ENCODE results near the gene ADORA3. TPM values are rescaled to one million over a fixed set of nuclear protein-coding genes. Genes with fewer than 3 reads are reported as not detected.

ADORA3 gene
- total and polyA plus RNA-seq, 12 donors = 0.17 to 4.7 (median 1.9) TPM; not detected in 2

DNA sequence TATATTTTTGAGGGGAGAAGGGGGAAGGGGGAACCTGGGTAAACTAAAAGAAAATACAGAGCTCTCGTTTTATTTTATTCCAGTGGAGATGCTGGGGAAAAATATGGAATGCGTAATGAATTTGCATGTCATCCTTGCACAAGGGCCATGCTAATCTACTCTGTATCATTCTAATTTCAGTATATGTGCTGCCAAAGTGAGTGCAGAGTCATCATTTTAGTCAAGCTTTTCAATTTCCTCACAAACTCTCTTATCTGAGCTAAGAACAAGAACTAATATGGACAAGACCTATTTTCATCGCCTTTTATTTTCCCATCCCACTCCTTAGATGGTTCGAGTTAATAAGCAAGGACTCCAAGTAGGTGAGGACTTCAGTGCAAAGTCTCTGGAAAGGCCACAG lies 13.2 kb downstream of the ADORA3 start:
- 89 to 92% methylated on average over 4 of the region's 4 CpGs for WGBS, 2 donors
- TF ChIP-seq, protein P1, sequence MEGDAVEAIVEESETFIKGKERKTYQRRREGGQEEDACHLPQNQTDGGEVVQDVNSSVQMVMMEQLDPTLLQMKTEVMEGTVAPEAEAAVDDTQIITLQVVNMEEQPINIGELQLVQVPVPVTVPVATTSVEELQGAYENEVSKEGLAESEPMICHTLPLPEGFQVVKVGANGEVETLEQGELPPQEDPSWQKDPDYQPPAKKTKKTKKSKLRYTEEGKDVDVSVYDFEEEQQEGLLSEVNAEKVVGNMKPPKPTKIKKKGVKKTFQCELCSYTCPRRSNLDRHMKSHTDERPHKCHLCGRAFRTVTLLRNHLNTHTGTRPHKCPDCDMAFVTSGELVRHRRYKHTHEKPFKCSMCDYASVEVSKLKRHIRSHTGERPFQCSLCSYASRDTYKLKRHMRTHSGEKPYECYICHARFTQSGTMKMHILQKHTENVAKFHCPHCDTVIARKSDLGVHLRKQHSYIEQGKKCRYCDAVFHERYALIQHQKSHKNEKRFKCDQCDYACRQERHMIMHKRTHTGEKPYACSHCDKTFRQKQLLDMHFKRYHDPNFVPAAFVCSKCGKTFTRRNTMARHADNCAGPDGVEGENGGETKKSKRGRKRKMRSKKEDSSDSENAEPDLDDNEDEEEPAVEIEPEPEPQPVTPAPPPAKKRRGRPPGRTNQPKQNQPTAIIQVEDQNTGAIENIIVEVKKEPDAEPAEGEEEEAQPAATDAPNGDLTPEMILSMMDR (IDR thresholded peaks at IDR 0.05) = no peak
- H3K27me3 ChIP-seq = peaks cover 0 to 7% (median 0%) of the 10 kb centered on the region in 7 donors

DNA sequence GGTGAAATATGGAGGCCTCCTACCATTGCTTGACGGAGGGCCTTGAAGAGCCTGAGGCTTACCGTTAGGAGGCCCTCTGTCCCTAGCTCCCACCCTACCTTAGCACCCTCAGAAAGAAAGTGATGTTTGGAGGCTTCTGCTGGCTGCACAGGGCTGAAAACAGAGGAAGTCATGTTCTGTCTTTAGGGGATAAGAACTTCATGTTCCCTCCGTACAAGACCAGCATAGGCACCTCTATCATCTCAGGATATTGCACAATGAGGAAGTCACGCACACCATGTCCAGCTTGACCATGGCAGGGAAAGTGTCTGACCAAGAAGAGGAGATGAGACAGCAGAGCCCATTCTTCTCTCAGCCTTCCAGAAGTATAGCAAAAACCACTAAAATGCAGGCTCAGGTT lies 13.8 kb downstream of the ADORA3 start:
- Histone ChIP-seq H3K4me1 (peaks cover 0 to 62% (median 0%) of the 10 kb centered on the region in 9 donors), H3K27me3 (peaks cover 0 to 7% (median 0%) of the 10 kb centered on the region in 7 donors), H3K9me3 (no peaks in the 10 kb centered on the region), H3K36me3 (peaks cover 0 to 3% (median 0%) of the 10 kb centered on the region in 9 donors), H3K27ac (peak overlapping the region in 3 of 10 donors; percentile 10 to 83 (median 36)), H3K4me3 (no peak overlapping the region)
- 82 to 83% methylated on average over 4 of the region's 4 CpGs for WGBS, 2 donors
- intact Hi-C loops (cut with DNase I) = loop anchor here in 4 of 10 donors (5.0 to 10.0 kb wide), 3 partner anchors 268 to 885 kb away; partner anchors contain the start of gene DDX20 (in 1 of the 4)
- TF ChIP-seq, protein P1 (IDR thresholded peaks at IDR 0.05) = no peak
- ATAC-seq (peak; percentile 23 to 91 (median 68)), DNase-seq (no peak)

More for the DNA sequence above, 13.2 kb downstream of the ADORA3 start:
- no peak overlapping the region for H3K4me3 ChIP-seq
- DNase-seq = no peak
- intact Hi-C loops (cut with DNase I) = no loop called here
- no peak for ATAC-seq
- peaks cover 0 to 56% (median 0%) of the 10 kb centered on the region in 9 donors for H3K4me1 ChIP-seq
- H3K9me3 ChIP-seq = no peaks in the 10 kb centered on the region
- H3K27ac ChIP-seq = peak overlapping the region in 2 of 10 donors; percentile 10 to 83
- H3K36me3 ChIP-seq = no peaks in the 10 kb centered on the region

DNA sequence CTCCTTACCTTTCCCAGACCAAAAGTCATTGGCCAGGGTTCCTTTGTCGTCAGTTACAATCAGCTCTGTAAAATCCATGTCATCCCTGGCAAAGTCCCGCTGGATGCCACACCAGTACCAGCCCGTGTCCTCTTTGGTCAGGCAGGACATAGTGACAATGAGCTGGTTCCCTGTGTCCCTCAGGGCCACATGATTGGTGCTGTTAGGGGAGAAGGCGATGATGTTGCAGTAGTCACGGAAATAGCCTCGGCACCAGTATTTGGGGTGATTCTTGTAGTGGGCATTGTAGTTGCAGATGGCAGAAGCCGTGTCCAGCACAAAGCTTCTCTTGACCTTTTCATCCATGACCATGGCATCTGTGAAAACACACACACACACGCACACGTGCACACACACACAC lies 14.8 kb downstream of the ADORA3 start:
- Histone ChIP-seq H3K4me1 (peaks cover 0 to 70% (median 0%) of the 10 kb centered on the region in 9 donors), H3K27me3 (peaks cover 0 to 7% (median 0%) of the 10 kb centered on the region in 7 donors), H3K27ac (peak overlapping the region in 1 of 10 donors; percentile 83), H3K4me3 (peak overlapping the region in 1 of 10 donors; percentile 41), H3K9me3 (no peaks in the 10 kb centered on the region), H3K36me3 (peaks cover 0 to 3% (median 0%) of the 10 kb centered on the region in 9 donors)
- intact Hi-C loops (cut with DNase I) = loop anchor here in 4 of 10 donors (5.0 to 10.0 kb wide), 3 partner anchors 269 to 886 kb away; partner anchors contain the start of gene DDX20 (in 1 of the 4)
- ATAC-seq = no peak
- TF ChIP-seq, protein P1 (IDR thresholded peaks at IDR 0.05) = no peak
- DNase-seq = no peak
- 96 to 97% methylated on average over 9 of the region's 9 CpGs for WGBS, 2 donors

DNA sequence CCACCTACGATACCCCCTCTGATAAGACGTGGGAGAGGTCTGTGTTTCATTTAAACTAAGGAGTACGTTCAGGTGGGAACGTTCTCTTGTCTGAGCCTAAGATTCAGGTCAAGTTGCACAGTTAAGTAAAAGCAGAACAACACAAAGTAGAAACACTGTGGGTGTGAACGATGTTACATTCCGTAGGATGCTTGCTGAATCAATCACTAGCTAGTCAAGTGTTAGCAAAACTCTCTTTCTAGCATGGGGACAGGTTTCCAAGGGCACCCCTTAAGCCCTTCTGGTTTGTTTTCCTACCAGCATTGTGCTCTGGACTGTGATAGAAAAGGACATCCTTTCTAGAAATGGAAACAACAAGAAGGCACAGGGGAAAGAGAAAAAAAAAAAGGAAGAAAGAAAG lies 16.3 kb downstream of the ADORA3 start:
- H3K4me3 ChIP-seq = peak overlapping the region in 1 of 10 donors; percentile 41
- peaks cover 0 to 7% (median 0%) of the 10 kb centered on the region in 7 donors for H3K27me3 ChIP-seq
- H3K4me1 ChIP-seq = peaks cover 0 to 78% (median 5%) of the 10 kb centered on the region in 9 donors
- TF ChIP-seq, protein P1 (IDR thresholded peaks at IDR 0.05) = no peak
- peak overlapping the region in 1 of 10 donors; percentile 83 for H3K27ac ChIP-seq
- 83 to 89% methylated on average over 6 of the region's 6 CpGs for WGBS, 2 donors
- intact Hi-C loops (cut with DNase I) = loop anchor here in 4 of 10 donors (5.0 to 10.0 kb wide), 3 partner anchors 270 to 888 kb away; partner anchors contain the start of gene DDX20 (in 1 of the 4)
- H3K9me3 ChIP-seq = no peaks in the 10 kb centered on the region
- ATAC-seq (no peak), DNase-seq (no peak)
- H3K36me3 ChIP-seq = peaks cover 0 to 3% (median 0%) of the 10 kb centered on the region in 9 donors

Data from heart right ventricle (tissue), 16 donors.